ENCODE data around the gene CCNJL. TPM values are rescaled to one million over a fixed set of nuclear protein-coding genes. Genes with fewer than 3 reads are reported as not detected.

Gene CCNJL
- total and polyA plus RNA-seq, 2 of the 8 experiments (the other 6 are each of a cell fraction or from before 2014, with no cell fraction given): 34.6 to 44.7 TPM

DNA sequence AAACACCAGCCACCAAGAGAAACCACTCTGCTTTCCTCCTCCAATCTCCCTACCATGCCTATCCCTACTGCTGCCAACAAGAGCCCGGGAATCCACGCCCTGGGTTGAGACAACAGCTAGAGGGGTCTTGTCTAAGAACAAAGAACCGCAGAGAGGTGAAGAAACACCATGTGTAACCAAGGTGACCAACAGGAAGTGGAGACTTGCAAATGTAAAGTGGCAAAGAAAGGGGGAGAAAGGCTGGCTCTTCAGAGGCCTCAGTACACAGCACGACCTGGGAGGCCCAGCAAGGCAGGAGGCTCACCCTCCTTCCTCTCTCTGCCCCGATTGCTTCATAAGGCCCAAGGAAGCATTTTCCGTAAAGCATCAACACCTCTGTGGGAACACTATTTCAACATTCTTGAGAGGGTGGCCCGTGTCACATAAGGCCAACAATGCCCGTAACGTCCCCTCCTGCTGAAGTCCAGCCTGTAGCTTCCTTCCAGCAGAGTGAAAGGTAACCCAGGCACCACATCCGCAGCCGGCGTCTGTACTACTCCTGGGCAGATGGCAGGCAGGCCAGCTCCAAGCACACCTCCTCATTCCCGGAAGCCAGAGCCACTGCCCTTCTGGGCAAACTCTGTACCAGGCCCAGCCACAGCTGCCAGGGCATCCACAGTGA is 18.3 kb downstream of the CCNJL start:
- POLR2A ChIA-PET (ENCODE audit: partially characterized antibody): interaction anchor here (1.2 to 2.4 kb wide), 5 partner anchors 10 to 229 kb away, joined by 3 to 6 read pairs (median 5); partner anchors contain the start of gene CCNJL
- DNase-seq (ENCODE audit: low read depth in 1 of 2, low spot score in 2 of 2): no peak
- H2AK5ac ChIP-seq (ENCODE audit: low read depth, low read length): peak overlapping the region; percentile 56
- H3K9ac ChIP-seq (replicated peaks in 1 of 4; ENCODE audit: extremely low read depth in 1 of 4, low read depth in 3 of 4, low read length in 3 of 4): peak overlapping the region in 2 of 4 experiments; percentile 13 to 32; a peak in 2 of 7 replicates
- H2BK12ac ChIP-seq (ENCODE audit: low read depth, low read length): peak overlapping the region; percentile 82
- peak; percentile 36 for FAIRE-seq
- no peak overlapping the region for H3K56ac ChIP-seq (replicated peaks; ENCODE audit: insufficient read length, low read depth, low read length)
- no peaks in the 10 kb centered on the region for H3K9me3 ChIP-seq (ENCODE audit: insufficient read depth in 2 of 2, low read depth in 1 of 2, low read length in 1 of 2)
- TF ChIP-seq TAF7 (optimal IDR thresholded peaks at IDR 0.05; ENCODE audit: borderline replicate concordance, low read depth, low read length): no peak
- TF ChIP-seq POLR2A (IDR thresholded peaks at IDR 0.05; ENCODE audit: control extremely low read depth in 1 of 2, low read depth in 2 of 2, low read length in 2 of 2): peak in 1 of 2 experiments; percentile 29; a peak in 1 of 3 replicates
- no peak for TF ChIP-seq CTBP2 (IDR thresholded peaks at IDR 0.05; ENCODE audit: borderline replicate concordance, insufficient read depth, insufficient read length, low read length)
- TF ChIP-seq CEBPB (IDR thresholded peaks at IDR 0.05; ENCODE audit: low read depth, low read length): 0 out of 2 replicates have a peak, but pooled peaks have one; percentile 35
- TF ChIP-seq SP1 (IDR thresholded peaks at IDR 0.05; ENCODE audit: low read depth, low read length): peak; percentile 6; the same call in 1 of the 2 replicates
- 0 out of 2 replicates have a peak, but pooled peaks have one; percentile 6 for TF ChIP-seq YY1 (IDR thresholded peaks at IDR 0.05; ENCODE audit: low read depth, low read length)
- peak overlapping the region; percentile 72 for H2BK5ac ChIP-seq (ENCODE audit: low read depth, low read length)
- peaks cover 22% of the 10 kb centered on the region for H3K79me1 ChIP-seq (ENCODE audit: low read depth, low read length)
- H3K23me2 ChIP-seq (ENCODE audit: low read depth, low read length): no peaks in the 10 kb centered on the region
- H3K4me1 ChIP-seq (replicated peaks in 1 of 4; ENCODE audit: control insufficient read depth in 3 of 4, insufficient read depth in 4 of 4, low read length in 3 of 4): peaks cover 13 to 26% (median 20%) of the 10 kb centered on the region in 4 experiments
- CTCF ChIA-PET (ENCODE audit: partially characterized antibody): interaction anchor here (0.6 to 1.4 kb wide), 9 partner anchors 9 to 194 kb away, joined by 3 to 5 read pairs (median 3); no protein-coding TSS in a partner anchor
- peak overlapping the region; percentile 4 for H3K4ac ChIP-seq (replicated peaks; ENCODE audit: insufficient read length, low read depth, low read length)
- no peak overlapping the region for H3K23ac ChIP-seq (ENCODE audit: insufficient read length)
- no peaks in the 10 kb centered on the region; a peak in 1 of 8 replicates for H3K36me3 ChIP-seq (ENCODE audit: control insufficient read depth in 2 of 4, insufficient read depth in 4 of 4, low read length in 3 of 4)
- H2AFZ ChIP-seq (ENCODE audit: low read length): no peak overlapping the region
- H3K4me2 ChIP-seq (ENCODE audit: insufficient read depth in 1 of 2, low read depth in 2 of 2, low read length in 2 of 2): peak overlapping the region; percentile 25 to 40; a peak in 1 of 4 replicates
- peak overlapping the region; percentile 48 for H4K5ac ChIP-seq (ENCODE audit: insufficient read length, low read depth, low read length)
- peak overlapping the region; percentile 68; the same call in 1 of the 2 replicates for H4K8ac ChIP-seq (ENCODE audit: extremely low read depth, insufficient read depth, low read length)
- H3K14ac ChIP-seq (ENCODE audit: insufficient read length): no peak overlapping the region
- peaks cover 1 to 12% of the 10 kb centered on the region in 2 experiments for H4K20me1 ChIP-seq (replicated peaks in 1 of 2; ENCODE audit: control insufficient read depth in 1 of 2, insufficient read depth in 2 of 2, low read length in 2 of 2)
- peak overlapping the region; percentile 49 for H3K27ac ChIP-seq (ENCODE audit: low read depth, low read length)
- H3K27me3 ChIP-seq (replicated peaks in 1 of 4; ENCODE audit: control insufficient read depth in 3 of 4, extremely low read depth in 1 of 4, insufficient read depth in 3 of 4, low read length in 3 of 4): no peaks in the 10 kb centered on the region
- peak overlapping the region; percentile 26 for H3K18ac ChIP-seq (ENCODE audit: extremely low read depth, low read length)
- peak overlapping the region; percentile 59 for H2BK120ac ChIP-seq (replicated peaks; ENCODE audit: low read depth, low read length)
- H4K91ac ChIP-seq (replicated peaks; ENCODE audit: insufficient read length, low read length): peak overlapping the region; percentile 70
- H2BK15ac ChIP-seq (ENCODE audit: low read length): 0 out of 2 replicates have a peak overlapping the region, but pooled peaks have one; percentile 23
- 76% methylated on average over 12 of the region's 13 CpGs; no CpG with 5 or more reads in 1 of the 2 experiments for WGBS, 2 experiments (ENCODE audit: extremely low coverage in 1 of 2, insufficient coverage in 1 of 2, insufficient read length in 1 of 2, insufficient replicate concordance in 2 of 2, low coverage in 1 of 2, low lambda C conversion rate in 2 of 2, missing lambda C conversion rate in 1 of 2)
- H3K79me2 ChIP-seq (ENCODE audit: control insufficient read depth in 1 of 2, insufficient read depth in 2 of 2, low read length in 2 of 2): peaks cover 12 to 94% of the 10 kb centered on the region in 2 experiments
- H2BK20ac ChIP-seq (ENCODE audit: low read length): 0 out of 2 replicates have a peak overlapping the region, but pooled peaks have one; percentile 62
- no peak overlapping the region; a peak in 1 of 8 replicates for H3K4me3 ChIP-seq (ENCODE audit: extremely low read depth in 1 of 4, insufficient read depth in 2 of 4, low read depth in 3 of 4, low read length in 4 of 4)

Measured in H1 (cell line).